Stimulated activated CD4-positive, alpha-beta T cell treated with anti-CD3 and anti-CD28 coated beads, Interleukin-1b, Interleukin-23, amount 100 ng/mL, for 4 hours (primary cell): Measurements from ENCODE around the gene PYDC2.

Experiments used
- DNase-seq, 2 donors: peaks; one replicate each; pipeline ENCODE4 v3.0.0-alpha.2; 2020; ENCODE audit warnings: low read depth in 2 of 2

The PYDC2 gene

DNA sequence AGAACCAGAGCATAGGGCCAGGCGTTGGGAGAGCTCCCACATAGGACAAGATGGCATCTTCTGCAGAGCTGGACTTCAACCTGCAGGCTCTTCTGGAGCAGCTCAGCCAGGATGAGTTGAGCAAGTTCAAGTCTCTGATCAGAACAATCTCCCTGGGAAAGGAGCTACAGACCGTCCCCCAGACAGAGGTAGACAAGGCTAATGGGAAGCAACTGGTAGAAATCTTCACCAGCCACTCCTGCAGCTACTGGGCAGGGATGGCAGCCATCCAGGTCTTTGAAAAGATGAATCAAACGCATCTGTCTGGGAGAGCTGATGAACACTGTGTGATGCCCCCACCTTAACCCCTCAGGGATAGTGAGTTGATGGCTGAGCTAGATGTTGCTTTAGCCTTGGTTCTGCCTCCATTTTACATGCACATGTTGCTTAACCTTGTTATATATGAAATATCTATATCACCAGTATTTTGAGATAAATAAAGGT lies at the start of gene PYDC2:
TSS of gene PYDC2 (plus strand) at position 51 of the 483 bp plus-strand sequence. CDS start at position 51, 0 bp downstream.
- DNase-seq: no peak

DNA sequence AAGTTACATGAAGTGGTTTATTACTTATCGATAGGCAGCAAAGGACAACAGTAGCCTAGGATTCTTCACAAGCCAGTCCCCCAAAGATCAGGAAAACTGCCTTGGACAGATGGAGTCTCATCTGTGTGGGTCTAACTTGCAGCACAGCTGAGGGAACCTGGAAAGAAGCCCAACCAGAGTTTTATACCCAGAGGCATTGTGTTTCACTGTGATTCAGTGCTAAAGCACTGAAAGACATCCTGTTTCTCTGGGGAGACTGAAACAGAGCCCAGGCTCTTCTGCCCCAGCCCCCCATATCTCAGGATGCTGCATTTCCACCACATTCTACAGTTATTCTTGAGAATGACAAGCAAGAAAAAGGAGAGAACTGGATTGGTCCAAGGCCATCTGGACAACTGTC lies 48.2 kb upstream of the PYDC2 start:
- no peak for DNase-seq

DNA sequence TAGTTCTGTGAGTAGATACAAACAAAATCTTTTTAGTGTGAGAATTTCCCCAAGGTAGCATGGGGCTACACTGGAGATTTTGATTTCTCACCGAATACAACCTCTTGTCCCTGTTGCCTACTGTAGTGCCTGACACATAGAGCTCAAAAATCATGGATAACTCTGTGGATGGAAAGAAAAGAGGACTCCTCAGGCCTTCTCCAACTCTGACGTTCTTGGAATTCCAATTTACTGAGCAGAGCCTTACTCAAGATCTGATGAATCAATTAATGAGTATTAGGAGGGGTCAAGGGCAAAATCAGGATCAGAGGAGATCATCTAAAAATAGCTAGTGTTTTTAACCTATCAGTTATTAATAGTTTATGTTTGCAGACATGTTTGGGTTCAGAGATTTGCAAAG lies 46.7 kb upstream of the PYDC2 start:
- no peak for DNase-seq

DNA sequence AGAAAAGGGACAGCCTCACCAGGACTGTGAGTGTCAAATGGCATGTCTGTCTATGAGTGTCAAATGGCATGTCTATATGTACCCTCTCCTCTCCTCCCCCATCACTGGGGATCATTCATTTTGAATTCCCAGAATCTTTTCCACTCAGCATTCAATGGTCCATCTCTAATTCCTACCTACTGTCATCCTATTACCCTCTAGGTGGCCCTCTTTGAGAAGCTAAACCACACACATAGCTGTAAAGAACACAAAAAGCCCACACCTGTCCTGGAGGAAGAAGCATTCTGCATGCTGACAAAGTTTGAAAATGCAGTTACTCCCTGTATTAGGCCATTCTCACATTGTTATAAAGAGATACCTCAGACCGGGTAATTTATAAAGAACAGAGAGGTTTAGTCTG lies 46.2 kb upstream of the PYDC2 start:
- no peak for DNase-seq

DNA sequence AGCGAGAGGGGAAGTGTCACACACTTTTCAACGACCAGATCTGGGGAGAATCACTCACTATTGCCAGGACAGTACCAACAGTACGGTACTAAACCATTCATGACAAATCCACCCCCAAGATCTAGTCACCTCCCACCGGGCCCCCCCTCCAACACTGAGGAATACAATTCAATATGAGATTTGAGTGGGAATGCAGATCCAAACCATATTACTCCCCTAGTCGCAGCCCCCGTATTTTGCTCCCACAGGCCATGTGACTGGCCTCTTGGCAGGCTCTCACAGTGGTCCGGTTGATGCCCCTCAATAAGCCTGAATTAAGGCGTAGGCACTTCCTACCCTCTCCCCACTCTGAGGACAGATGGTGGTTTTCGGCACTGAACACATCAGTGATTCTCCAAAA lies 45.4 kb upstream of the PYDC2 start:
- no peak for DNase-seq

DNA sequence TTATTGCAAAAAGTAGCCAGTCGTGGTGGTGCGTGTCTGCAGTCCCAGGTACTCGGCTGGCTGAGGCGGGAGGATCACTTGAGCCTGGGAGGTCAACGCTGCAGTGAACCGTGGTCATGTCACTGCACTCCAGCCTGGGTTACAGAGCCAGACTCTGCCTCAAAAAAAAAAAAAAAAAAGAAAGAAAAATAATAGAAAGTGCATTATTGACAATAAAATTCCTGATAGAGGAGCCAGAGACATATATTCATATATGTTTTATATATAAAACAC lies 43.6 kb upstream of the PYDC2 start:
- no peak for DNase-seq

DNA sequence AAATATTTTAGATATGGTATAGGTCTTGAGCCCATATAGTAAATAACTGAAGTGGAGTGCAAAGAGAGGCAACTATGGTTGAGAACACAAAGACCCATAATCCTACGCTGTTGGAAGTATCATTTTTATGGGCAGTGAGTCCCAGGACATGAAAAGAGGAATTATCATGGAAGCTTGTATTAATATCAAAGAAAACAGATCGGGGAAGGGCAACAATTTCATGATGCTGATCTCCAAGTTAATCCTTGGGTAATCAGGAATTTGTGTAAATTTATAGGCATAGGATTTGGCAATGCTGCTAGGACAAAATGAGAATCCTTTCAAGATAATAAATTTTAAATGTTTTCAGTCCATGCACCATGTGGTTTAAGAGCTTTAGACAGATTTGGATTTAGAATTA lies 40.2 kb upstream of the PYDC2 start:
- no peak for DNase-seq

DNA sequence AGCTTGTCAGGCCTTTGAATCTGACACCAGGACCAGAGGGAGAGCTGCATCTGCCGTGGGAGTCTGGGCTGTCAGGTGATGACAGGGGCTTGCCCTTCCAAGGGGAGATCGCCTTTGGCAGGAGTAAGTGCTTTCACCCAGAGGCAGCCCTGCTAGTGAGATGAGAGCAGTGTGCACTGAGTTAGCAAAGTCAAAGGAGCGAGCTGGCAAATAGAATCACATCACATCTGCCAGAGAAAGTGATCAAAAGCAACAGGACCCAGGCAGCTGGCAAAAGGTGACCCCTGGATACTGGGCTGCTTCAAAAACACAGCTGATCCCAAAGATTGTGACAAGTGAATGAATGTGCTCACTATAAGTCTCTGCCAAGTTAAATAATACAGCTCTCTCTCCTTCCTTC lies 36.1 kb upstream of the PYDC2 start:
- DNase-seq: no peak

DNA sequence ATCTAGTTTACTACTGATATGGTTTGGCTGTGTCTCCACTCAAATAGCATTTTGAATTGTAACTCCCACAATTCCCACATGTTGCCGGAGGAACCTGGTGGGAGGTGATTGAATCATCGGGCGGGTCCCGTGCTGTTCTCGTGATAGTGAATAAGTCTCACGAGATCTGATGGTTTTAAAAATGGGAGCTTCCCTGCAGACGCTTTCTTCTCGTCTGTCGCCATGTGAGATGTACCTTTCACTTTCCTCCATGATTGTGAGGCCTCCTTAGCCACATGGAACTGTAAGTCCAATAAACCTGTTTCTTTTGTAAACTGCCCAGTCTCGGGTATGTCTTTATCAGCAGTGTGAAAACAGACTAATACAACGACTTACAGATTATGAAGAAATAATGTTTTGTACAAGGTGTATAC lies 35.6 kb upstream of the PYDC2 start:
- DNase-seq: no peak

DNA sequence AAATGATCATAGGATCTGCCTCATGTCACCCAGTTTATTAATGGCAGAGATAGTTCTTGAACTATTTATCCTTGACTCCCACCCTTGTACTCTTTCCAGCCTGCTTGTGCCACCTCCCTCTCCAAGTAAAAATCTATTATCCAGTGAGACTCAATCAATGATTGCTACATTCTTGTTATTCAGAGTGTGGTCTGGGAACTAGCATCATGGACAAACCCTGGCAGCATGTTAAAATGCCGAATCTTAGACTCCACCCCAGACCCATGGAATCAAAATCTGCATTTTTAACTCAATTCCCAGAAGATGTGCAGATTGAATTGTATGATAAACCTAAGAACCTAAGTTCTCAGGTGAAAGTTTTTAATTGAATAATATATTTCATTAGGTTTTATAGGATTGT lies 34.7 kb upstream of the PYDC2 start:
- no peak for DNase-seq

DNA sequence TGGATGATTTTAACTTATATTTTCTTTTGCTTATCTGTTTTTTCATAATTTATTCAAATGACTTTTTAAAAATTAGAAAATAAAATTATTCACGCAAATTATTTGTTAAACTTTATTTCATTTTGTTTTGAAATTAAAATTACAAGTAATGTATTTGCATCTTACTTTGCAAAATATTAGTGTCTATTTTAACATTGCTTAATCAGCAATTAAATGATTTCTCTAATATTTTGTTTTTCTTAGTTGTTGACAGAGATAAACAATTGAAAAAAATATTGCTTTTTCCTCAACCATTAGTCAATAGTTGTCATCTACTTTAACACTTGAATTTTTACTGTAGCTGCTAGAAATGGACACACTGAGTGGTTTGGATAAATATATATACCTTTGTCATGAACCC lies 32.8 kb upstream of the PYDC2 start:
- no peak for DNase-seq

DNA sequence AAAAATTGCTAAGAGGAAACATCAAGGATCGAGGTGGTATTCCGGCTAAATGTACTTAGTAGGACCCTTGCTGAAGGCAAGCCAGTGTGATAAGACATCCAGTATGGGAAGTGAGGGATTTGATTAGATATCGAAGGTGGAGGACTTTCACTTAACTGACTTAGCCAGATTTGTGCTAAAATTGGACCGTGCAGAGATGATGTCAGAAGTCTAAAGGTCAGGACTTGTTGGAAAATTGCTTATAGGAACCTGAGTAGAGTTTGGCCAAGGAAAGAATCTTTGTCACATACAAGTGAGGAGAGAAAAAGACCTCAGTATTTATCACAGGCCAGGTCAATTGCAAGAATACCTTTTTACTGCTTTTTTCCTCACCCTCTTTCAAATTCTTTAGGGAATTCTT lies 30.9 kb upstream of the PYDC2 start:
- DNase-seq: no peak

DNA sequence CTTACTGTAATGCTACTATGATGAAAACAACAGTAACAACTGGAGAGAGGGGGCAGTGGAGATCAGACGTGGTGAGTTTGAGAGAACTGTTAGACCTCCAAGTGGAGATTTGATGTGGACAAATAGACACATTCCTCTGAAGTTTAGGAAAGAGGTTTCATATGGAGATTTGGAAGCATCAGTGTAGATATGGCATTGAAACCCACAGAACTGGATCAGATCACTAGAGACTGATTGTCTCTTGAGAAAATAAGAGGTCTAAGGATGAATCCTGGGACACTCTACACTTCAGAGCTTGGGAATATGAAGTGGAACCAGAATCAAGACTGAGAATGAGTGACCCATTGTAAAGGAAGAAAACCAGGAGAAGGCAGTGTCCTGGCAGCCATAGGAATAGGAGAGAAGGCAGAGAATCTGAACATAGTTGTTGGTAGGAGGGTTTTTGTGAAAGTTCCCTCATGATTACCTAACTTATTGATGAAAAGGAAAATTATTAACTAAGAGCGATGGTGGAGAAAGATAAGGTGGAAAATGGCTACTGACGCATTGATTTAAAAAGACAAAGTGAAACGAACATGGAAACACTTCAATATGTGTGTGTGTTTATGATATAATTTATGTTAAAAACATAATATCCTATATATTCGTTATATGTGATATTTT lies 29.7 kb upstream of the PYDC2 start:
- no peak for DNase-seq

DNA sequence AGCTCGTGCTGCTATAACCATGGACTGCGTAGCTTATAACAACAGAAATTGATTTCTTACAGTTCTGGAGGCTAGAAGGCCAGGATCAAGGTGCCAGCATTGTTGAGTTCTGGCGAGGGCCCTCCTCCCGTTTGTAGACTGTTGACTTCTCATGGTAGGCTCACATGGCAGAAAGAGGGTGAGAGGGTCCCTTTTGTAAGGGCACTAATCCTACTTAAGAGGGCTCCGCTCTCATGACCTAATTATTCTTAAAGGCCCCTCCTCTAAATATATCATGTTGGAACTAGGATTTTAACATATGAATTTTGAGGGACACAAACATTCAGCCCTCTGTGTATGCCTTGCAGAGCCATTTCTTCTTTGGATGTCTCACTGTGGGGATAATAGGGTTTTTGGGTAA lies 28.8 kb upstream of the PYDC2 start:
- DNase-seq: no peak

DNA sequence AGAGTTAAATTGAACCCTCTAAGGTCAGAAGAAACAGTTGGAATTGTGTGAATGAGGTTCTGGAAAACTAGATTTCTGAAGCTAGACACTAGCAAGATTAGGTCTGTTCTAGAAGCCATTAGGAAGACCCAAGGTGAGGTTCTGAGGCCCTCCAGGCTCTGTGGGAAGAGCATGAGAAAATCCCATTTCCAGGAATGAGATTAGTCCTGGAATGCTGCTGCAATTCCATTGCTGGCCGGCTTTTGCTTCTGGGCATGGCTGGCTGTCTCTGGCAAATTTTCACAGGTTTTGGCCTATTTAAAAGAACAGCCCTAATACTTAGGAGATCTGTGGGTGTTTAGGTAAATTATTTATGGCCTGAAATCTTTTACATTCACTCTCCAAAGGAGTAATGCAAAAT lies 26.9 kb upstream of the PYDC2 start:
- no peak for DNase-seq

DNA sequence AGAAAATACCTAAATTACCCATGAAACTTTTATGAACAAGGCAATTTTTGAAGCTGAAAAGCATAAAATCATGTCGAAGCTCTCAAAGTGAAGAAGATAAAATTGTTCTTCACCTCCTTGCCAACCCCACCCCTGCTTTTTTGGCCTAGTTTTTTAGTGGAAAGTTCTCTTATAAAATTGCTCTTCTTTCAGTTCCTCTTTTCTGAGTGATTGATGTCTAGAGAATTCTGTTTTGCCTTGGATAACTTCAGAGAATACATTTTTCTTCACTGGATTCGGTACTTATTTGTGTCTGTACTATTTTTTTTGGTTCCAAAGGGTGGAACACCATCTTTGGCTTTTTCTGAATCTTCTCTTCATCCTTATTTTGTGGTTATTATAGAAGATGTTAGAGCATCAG lies 25.0 kb upstream of the PYDC2 start:
- DNase-seq: no peak

DNA sequence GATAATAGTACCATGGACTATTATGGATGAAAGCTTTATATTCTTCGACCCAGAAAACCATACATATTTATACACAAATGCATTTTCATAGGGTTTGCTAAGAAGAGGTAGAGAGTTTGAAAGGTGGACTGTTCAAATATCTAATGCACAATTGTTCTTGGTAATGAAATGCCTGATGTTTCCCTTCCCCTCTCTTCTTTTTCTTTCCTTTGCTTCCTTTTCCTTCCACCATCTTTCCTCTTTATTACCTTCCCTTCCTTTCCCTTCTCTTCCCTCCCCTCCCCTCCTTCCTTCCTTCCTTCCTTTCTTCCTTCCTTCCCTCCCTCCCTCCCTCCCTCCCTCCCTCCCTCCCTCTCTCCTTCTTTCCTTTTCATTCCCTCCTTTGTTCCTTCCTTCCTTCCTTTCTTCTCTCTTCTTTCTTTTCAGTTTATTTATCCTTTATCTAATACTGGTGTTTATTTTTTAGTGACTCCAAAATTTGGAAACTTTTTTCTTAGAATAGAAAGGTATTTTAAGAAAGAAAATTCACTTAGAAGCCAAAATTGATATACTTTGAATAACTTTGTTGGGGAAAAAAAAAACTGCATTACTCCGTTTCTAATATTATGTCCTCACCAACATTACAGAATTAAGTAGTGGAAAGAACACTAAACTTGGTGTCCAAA lies 22.7 kb upstream of the PYDC2 start:
- DNase-seq: no peak

DNA sequence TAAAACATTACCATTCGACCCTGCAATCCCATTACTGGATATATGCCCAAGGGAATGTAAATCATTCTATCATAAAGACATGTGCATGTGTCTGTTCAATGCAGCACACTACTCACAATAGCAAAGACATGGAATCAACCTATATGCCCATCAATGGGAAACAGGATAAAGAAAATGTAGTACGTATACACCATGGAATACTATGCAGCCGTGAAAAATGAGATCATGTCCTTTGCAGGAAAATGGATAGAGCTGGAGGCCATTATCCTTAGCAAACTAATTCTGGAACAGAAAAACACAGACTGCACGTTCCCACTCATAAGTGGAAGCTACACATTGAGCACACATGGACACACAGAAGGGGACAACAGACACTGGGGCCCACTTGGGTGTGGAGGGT lies 20.4 kb upstream of the PYDC2 start:
- DNase-seq: no peak

DNA sequence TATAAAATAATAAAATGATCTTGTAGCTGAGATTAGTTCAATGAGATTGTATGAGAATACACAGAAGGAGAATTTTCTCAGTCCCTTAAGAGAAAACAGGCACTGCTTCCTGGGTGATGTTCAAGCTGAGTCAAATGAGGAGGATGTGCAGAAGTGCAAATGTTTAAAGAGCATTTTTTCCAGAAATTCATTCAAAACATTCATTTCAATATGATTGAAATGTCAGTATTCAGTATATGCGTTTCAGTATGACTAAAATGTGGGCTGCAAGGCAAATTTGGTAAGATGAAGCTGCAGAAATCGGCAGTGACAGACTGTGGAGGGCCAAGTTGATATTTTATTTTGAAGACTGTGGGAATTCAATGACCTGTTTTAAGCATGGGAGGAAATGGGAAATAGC lies 19.3 kb upstream of the PYDC2 start:
- no peak for DNase-seq

DNA sequence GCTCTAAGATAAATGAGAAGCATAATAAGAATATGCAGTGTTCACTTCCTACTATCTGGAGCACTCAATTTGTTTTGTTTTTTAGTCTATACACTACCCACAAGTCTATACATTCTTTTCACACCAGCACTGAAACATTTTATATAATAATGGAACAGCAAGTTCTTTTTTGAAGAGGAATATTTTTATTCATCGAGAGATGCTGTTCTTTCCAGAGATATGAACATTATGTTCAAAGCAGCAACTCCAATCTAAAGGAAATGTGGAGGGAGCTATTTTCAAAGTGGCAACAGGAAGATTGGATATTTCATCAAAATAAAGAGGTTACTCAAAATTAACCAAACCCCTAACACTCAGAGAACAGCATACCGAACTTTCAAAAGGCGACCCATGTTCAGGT lies 16.4 kb upstream of the PYDC2 start:
- DNase-seq: no peak

DNA sequence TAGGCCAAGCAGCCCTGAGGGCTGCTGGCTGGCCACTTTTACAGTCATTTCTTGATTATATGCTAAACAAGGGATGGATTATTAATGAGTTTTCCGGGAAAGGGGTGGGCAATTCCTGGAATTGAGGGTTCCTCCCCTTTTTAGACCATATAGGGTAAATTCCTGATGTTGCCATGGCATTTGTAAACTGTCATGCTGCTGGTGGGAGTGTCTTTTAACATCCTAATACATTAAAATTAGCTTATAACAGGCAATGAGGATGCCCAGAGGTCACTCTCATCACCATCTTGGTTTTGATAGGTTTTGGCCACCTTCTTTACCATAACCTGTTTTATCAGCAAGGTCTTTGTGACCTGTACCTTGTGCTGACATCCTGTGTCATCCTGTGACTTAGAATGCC lies 11.7 kb upstream of the PYDC2 start:
- no peak for DNase-seq

DNA sequence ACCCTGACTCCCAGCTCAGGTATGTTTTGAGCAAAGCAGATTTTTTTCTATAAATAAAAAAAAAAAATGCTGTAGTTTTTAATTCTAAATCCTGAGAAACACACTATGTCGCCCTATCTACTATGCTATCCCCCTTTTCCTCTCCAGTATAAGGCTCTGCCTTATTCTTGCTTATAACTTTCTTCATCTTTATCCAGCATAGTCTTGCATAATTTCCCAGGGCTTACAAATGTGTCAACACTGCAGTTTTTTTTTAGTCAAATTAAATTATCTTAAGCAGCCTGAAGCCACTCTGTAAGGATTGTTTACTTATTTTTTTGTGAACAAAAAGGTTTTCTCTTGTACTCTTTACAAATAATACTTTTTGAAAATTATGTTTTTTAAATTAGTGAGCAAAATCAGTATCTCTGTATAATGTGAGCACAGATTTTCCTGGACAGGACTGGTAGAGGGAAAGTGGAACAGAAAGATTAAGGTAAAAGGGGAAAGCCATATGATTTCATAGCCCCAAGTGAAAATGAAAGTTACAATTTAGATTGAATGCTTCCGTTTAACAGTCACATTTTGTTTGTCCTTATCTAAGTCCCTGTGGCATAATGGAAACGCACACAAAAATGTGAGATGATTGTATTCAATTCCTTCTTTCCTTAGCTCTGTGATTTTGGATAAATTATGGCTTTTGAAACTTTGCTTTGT lies 5.6 kb upstream of the PYDC2 start:
- no peak for DNase-seq

DNA sequence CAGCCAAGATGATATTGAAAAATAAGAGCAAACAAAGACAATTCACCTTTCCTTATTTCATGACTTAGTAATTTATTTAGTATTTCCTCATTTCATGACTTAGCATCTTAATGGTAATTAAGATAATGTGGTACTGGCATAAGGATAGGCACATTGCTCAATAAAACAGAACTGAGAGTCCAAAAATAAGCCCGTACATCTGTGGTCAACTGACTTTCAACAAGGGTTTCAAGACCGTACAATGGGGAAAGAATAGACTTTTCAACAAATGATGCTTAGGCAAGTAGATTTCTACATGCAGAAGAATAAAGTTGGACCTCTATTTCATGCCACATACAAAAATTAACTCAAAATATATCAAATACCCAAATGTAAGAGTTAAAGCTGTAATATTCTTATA lies 603 bp upstream of the PYDC2 start:
- DNase-seq: no peak
